NCI-H748 (cell line): ENCODE data around the gene STK16.
"Not testable (repeated sequence)": the region's sequence is repeated elsewhere in the genome, so short reads cannot be mapped to it uniquely, and the experiment has no call there.

Source experiments
- DNase-seq: peaks from one replicate; lab custom pipeline; 2025; ENCODE audit not compliant: unreplicated experiment; lab: John Stamatoyannopoulos, UW

The STK16 gene, protein sequence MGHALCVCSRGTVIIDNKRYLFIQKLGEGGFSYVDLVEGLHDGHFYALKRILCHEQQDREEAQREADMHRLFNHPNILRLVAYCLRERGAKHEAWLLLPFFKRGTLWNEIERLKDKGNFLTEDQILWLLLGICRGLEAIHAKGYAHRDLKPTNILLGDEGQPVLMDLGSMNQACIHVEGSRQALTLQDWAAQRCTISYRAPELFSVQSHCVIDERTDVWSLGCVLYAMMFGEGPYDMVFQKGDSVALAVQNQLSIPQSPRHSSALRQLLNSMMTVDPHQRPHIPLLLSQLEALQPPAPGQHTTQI

GRCh38 chr2:219245148-219245898 is at the start of gene STK16, which contains the start of gene GLB1L:
STK16 (plus strand) TSS chr2:219245479; CDS start chr2:219246000, 521 bp downstream.
GLB1L (minus strand) TSS chr2:219245444; CDS start chr2:219243573, 1,871 bp downstream.
- DNase-seq, result peak; percentile 94

DNA sequence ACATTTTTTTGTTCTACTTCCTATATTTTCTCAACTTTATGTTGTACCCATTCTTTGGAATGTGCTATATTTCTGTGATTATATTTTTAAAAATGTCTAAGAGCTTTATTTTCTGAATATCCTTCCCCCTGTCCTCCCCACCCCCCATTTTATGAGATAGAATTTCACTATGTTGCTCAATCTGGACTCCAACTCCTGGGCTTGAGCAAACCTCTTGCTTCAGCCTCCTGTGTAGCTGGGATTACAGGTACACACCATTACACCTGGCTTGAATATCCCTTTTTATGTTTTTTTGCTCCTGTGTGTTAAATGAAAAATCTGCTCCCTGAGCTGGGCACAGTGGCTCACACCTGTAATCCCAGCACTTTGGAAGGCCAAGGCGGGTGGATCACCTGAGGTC is 47.9 kb upstream of the STK16 start:
- no peak for DNase-seq

DNA sequence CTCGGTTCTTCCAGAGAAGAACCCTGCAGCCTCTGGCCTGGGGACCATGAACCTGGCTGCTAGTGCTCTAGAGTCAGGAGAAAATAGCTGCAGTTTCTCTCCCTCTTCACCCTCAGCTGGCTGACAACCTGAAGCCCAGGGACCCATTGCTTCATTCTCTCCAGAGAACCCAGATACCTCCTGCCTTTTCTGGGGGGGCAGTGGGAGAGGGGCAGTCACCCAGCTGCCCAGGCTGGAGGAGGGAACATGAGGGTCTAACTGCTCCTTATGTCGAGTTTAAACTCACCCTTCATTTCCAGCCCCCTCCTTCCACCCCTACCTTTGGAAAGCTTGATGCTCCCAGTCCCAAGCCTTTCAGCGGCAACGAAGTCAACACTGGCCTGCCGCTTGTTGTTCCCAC is 46.3 kb upstream of the STK16 start:
- DNase-seq, result no peak

GRCh38 chr2:219199470-219200211 is 45.6 kb upstream of the STK16 start:
- DNase-seq, result no peak

- not testable (repeated sequence) for DNase-seq
Measured at GRCh38 chr2:219200502-219201326, 44.6 kb upstream of the STK16 start.

DNA sequence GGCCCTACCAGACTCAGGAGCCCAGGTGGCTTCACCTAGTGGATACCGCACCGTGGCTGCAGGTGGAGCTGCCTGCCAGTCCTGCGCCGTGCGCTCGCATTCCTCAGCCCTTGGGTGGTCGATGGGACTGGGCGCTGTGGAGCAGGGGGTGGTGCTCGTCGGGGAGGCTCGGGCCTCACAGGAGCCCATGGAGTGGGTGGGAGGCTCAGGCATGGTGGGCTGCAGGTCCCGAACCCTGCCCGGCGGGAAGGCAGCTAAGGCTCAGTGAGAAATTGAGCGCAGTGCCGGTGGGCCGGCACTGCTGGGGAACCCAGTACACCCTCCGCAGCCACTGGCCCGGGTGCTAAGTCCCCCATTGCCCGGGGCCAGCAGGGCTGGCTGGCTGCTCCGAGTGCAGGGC is 43.9 kb upstream of the STK16 start:
- not testable (repeated sequence) for DNase-seq

- DNase-seq, result no peak
Measured at GRCh38 chr2:219204425-219205164, 40.7 kb upstream of the STK16 start.

- no peak for DNase-seq
Measured at GRCh38 chr2:219205165-219205538, 40.1 kb upstream of the STK16 start.

GRCh38 chr2:219205981-219206327 is 39.3 kb upstream of the STK16 start:
- DNase-seq, result no peak

DNA sequence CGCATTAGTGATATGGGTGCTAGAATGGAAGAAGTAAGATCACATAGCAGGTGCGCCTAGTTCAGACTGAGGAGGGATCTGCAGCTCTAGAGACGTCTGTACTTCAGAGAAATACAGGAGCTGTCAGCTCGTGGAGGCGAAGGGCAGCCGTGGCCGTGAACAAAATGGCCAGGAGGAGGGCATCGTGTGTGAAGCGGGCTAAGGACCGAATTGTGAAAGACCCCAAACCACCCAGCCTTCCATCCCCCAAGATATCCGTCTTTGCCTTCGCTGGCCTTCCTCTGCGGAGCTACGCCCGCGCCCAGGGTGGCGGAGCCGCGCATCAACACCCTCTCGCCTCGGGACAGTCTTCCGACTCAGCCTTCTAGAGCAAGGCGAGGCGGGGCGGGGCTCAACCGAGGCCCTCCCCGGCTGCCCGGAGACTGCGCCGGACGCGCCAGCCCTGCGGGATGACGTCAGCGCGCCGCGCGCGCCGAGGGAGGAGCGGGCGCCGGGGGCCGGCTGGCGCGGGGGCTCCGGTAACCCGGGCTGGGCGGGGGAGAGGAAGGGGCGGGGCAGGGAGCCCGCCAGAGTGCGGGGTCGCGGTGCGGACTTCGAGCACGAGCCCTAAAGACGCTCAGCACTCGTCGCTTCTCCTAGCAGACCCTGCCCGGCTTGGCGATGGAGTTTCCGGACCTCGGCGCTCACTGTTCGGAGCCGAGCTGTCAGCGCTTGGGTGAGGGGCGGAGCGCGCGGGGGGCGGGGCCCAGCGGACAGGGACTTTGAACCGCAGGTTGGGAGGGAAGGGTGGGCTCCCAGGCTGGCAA is 38.7 kb upstream of the STK16 start, which contains the start of gene ZFAND2B:
Gene ZFAND2B (plus strand): TSS at position 455 of the 806 bp plus-strand sequence. CDS start 206 bp downstream, at position 661.
- peak; percentile 94 for DNase-seq

DNA sequence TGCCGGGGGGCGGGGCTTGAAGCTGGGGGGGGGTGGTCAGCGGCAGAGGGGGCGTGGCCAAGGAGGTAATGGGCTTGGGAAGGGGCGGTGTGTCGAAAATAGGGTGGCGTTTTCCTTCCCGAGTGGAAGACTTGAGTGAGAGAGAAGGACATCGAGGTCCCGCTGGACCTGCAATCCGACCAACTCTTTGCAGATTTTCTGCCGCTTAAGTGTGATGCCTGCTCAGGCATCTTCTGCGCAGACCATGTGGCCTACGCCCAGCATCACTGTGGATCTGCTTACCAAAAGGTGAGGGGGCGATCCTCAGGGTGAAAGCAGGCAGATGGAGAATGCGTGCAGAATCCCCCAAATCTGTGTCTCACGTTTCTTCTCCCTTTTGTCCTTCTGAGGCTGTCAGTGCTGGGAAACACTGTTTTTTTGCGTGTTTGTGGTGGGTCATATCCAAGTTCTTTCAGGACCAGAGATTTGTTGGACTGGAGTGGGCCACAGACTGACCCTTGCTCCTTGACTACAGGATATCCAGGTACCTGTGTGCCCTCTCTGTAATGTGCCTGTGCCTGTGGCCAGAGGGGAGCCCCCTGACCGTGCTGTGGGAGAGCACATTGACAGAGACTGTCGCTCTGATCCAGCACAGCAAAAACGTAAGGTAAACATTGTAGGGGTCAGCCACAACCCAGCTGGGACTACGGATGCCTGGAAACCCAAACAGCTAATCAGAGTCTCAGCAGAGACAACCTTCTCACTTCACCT is 38.0 kb upstream of the STK16 start:
- DNase-seq, result no peak

GRCh38 chr2:219207884-219208740 is 37.2 kb upstream of the STK16 start:
- no peak for DNase-seq

DNA sequence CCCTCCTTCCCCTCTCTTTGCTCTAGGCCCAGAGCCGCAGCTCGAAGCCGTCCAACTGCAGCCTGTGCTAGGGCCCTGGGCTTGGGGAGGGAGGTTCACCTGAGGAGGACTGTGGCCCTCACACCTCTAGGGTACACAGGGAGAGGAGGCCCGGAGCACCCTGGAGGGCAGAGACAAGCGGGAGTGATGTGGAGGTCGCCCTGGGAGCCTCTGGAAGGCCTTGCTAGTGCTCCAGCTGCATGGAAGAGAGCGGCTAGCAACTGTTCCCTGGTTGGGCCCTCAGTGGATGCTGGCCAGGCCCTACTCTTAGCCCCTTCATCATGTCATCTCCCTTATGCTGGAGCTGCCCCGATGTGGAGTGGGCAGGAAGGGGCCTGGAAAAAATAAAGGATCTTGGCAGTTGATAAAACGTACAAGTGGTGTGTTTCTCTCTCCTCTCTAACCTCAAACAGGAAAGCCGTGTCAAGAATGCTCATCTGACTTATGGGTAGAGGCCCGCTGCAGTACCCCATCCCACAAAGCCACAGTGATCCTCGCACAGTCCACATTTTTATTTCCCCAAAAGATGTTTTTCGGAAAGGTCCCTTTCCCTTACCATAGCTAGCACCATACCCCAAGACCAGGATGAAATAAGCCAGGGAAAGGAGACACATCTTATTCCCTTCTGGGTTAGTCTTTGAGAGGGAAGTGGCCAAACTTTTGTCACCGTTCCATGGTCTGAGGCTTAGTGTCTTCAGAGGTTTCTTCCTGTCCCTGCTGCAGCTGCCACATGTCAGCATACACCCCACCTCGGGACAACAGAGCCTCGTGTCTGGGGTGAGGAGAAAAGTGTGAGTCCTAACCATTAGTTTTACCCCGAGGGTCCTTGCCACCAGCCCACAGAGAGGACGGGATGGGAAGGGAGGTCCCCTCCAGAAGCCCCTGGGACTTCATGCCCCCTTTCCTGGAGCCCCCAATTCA is 35.8 kb upstream of the STK16 start:
- no peak for DNase-seq

- DNase-seq, result no peak
Measured at GRCh38 chr2:219210196-219210885, 34.9 kb upstream of the STK16 start.

GRCh38 chr2:219210886-219211362 is 34.4 kb upstream of the STK16 start:
- DNase-seq, result no peak

DNA sequence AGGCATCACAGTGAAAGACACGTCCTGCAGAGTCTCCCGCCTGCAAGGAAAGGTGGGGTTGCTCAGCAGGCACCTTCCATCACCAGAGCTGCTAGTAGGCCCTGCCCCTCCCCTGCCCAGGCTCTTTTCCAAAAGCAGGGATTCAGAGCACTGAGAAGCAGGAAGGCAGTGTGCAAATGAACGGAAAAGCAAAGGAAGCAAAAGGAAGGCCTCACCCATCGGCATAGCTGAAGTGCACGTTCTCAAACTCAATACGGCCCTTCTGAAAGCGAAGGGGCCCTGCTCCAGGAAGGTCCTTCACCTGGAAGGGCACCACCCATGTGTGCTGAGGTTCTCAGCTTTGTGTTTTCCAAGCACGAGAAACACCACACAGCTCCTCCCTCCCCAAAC is 32.3 kb upstream of the STK16 start:
- no peak for DNase-seq
